ENCODE measurements around the gene LMNTD2.
"Not testable (repeated sequence)": the region's sequence is repeated elsewhere in the genome, so short reads cannot be mapped to it uniquely, and the experiment has no call there.

LMNTD2 gene

DNA sequence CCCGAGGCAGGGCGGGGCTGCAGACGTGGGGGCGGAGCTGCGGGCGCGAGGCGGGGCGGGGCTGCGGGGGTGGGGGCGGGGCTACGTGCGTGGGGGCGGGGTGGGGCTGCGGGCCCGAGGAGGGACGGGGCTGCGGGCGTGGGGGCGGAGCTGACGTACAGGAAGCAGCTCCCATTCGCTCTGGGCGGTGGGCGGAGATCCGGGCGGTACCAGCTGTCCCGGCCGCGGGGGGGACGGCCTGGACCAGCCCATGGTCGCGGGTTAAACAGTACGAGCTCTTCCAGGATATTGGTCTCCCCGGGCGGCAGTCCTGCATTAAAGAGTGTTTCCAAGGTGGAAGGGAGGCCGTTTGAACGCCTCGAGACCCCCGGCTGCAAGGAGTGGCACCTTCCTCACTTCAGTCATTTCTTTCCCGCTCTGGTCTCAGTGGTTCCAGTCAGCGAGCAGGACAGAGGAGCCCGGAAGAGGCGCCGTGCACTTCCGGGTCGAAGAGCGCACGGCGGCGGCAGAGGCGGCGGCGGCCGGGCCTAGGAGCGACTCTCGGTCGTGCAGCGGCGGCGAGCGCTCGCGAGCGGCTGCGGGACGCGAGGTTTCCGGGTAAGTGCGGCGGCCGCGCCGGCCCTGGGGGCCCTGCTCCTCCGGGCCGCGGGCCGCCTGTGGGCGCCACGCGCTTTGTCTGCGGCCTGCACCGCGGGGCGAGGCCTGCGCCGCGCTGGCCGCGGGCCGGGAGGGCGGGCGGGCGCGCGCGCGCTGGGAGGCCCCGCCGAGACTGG is 15.6 kb upstream of the LMNTD2 start, which contains the start of gene PHRF1:
Gene PHRF1 (plus strand): TSS at position 475 of the 773 bp plus-strand sequence. CDS start 5,043 bp downstream, outside the sequence.
- peak within 1 kb of the TSS; percentile 92 for H3K27ac ChIP-seq (ENCODE audit: insufficient read depth, low read depth, low read length, poor library complexity, severe bottlenecking)

DNA sequence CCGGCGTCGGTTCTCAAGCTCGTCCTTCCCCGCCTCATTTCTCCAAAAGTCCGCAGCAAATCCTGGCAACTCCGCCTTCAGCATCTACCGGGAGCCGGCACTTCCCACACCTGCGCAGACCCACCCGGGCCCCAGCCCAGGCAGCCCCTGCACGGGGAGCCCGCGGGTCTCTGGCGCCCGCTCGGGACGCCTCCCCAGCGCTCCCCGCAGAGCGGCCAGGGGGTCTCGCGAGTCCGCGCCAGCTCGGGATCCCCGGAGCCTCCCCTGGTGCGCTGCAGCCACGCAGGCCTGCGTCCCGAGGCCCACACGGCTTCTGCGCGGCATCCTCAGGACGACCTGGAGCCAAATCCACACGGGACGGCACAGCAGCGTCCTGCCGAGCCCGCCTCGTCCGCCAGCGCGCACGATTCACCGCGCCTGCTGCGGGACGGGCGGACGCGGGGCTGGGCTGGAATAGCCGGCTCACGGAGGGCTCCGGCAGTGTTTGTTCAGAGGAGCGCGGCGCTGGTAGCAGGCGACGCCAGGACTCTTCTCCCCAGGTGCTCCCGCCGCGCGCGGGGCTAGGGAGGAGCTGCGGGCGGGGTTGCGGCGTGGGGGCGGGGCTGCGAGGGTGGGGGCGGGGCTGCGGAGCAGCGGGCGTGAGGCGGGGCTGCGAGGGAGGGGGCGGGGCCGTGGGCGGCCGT is 14.9 kb upstream of the LMNTD2 start:
- peak overlapping the region; percentile 52 for H3K4me3 ChIP-seq (ENCODE audit: insufficient read depth, low read depth, low read length)
- no peak overlapping the region for H3K27ac ChIP-seq (ENCODE audit: insufficient read depth, low read depth, low read length, poor library complexity, severe bottlenecking)
- peaks cover 20% of the 10 kb centered on the region for H3K4me1 ChIP-seq (ENCODE audit: control insufficient read depth, insufficient read depth, low read length)
- 1% methylated on average over 66 to 81 of the region's 81 CpGs for WGBS, 2 experiments
- peaks cover 16% of the 10 kb centered on the region for H3K27me3 ChIP-seq (ENCODE audit: control insufficient read depth, insufficient read depth, low read length, poor library complexity, severe bottlenecking)
- no peaks in the 10 kb centered on the region for H3K36me3 ChIP-seq (ENCODE audit: control insufficient read depth, insufficient read depth, low read length)
- H3K9me3 ChIP-seq (ENCODE audit: control insufficient read depth, low read length): no peaks in the 10 kb centered on the region

More for the DNA sequence above, 15.6 kb upstream of the LMNTD2 start, which contains the start of gene PHRF1:
- H3K9me3 ChIP-seq (ENCODE audit: control insufficient read depth, low read length): no peaks in the 10 kb centered on the region
- peaks cover 16% of the 10 kb centered on the region for H3K27me3 ChIP-seq (ENCODE audit: control insufficient read depth, insufficient read depth, low read length, poor library complexity, severe bottlenecking)
- H3K36me3 ChIP-seq (ENCODE audit: control insufficient read depth, insufficient read depth, low read length): no peaks in the 10 kb centered on the region
- WGBS, 2 experiments: 0% methylated on average over 99 of the region's 99 CpGs
- peaks cover 20% of the 10 kb centered on the region for H3K4me1 ChIP-seq (ENCODE audit: control insufficient read depth, insufficient read depth, low read length)
- H3K4me3 ChIP-seq (ENCODE audit: insufficient read depth, low read depth, low read length): peak within 1 kb of the TSS; percentile 66

- Histone ChIP-seq H3K4me3 (ENCODE audit: insufficient read depth, low read depth, low read length) (peak overlapping the region; percentile 52), H3K27ac (ENCODE audit: insufficient read depth, low read depth, low read length, poor library complexity, severe bottlenecking) (no peak overlapping the region), H3K4me1 (ENCODE audit: control insufficient read depth, insufficient read depth, low read length) (peaks cover 21% of the 10 kb centered on the region), H3K9me3 (ENCODE audit: control insufficient read depth, low read length) (no peaks in the 10 kb centered on the region), H3K27me3 (ENCODE audit: control insufficient read depth, insufficient read depth, low read length, poor library complexity, severe bottlenecking) (peaks cover 16% of the 10 kb centered on the region), H3K36me3 (ENCODE audit: control insufficient read depth, insufficient read depth, low read length) (no peaks in the 10 kb centered on the region)
- 24 to 27% methylated on average over 25 of the region's 25 CpGs for WGBS, 2 experiments
Observed at GRCh38 chr11:574632-575312, 14.2 kb upstream of the LMNTD2 start.

- H3K9me3 ChIP-seq (ENCODE audit: control insufficient read depth, low read length); H3K27ac ChIP-seq (ENCODE audit: insufficient read depth, low read depth, low read length, poor library complexity, severe bottlenecking); H3K36me3 ChIP-seq (ENCODE audit: control insufficient read depth, insufficient read depth, low read length): not testable (repeated sequence)
- 67 to 71% methylated on average over 13 of the region's 14 CpGs for WGBS, 2 experiments
- Histone ChIP-seq H3K4me1 (ENCODE audit: control insufficient read depth, insufficient read depth, low read length) (peaks cover 28% of the 10 kb centered on the region), H3K27me3 (ENCODE audit: control insufficient read depth, insufficient read depth, low read length, poor library complexity, severe bottlenecking) (peaks cover 21% of the 10 kb centered on the region), H3K4me3 (ENCODE audit: insufficient read depth, low read depth, low read length) (peak overlapping the region; percentile 52)
Observed at GRCh38 chr11:574031-574570, 13.6 kb upstream of the LMNTD2 start.

DNA sequence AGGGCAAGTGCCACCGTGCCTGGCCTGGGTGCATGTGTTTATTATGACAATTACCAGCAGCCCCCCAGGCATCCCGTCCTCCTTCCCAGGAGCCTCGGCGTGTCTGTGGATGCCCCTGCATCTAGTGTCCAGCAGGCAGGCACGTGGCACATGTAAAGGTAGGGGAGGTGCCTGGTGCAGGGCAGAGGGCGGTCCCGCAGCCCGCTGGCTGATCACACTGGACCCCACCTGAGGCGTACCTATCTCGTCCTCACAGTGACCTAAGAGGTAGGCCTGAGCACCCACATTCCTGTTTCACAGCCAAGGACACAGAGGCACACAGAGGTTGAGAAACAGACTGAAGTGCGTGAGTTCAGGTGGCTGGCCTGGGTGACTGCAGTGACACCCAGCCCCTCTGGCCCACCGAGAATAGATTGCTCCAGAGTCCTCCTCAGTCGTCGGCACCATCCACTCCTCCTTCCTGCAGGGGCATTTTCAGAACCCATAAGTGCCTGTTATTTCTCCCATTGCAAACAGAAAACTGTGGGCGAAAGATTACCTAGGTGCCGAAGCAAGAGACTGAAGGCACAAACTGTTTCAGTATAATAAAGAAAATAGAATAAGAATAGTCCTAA is 12.7 kb upstream of the LMNTD2 start:
- WGBS, 2 experiments: 94 to 95% methylated on average over 15 to 16 of the region's 16 CpGs
- Histone ChIP-seq H3K36me3 (ENCODE audit: control insufficient read depth, insufficient read depth, low read length) (no peaks in the 10 kb centered on the region), H3K27me3 (ENCODE audit: control insufficient read depth, insufficient read depth, low read length, poor library complexity, severe bottlenecking) (peaks cover 24% of the 10 kb centered on the region), H3K27ac (ENCODE audit: insufficient read depth, low read depth, low read length, poor library complexity, severe bottlenecking) (no peak overlapping the region), H3K4me3 (ENCODE audit: insufficient read depth, low read depth, low read length) (no peak overlapping the region), H3K9me3 (ENCODE audit: control insufficient read depth, low read length) (no peaks in the 10 kb centered on the region), H3K4me1 (ENCODE audit: control insufficient read depth, insufficient read depth, low read length) (peaks cover 30% of the 10 kb centered on the region)

DNA sequence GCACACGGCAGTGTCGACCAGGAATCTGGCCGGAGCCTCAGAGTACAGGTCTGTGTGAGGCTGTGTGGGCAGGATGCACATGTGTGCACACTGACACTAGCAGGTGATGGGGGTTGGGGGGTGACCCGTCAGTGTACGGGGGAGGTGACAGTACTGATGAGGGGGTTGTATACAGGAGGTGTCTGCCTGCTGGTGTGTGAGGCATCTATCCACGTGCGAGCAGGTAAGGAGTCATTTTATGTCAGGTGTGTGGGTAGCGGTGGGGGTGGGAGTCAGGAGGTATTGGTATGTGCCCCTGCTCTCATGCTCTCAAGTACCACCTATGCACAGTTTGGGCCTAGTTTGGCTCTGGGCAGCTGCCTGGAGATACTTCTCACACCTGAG is 11.3 kb upstream of the LMNTD2 start:
- peaks cover 28% of the 10 kb centered on the region for H3K27me3 ChIP-seq (ENCODE audit: control insufficient read depth, insufficient read depth, low read length, poor library complexity, severe bottlenecking)
- no peaks in the 10 kb centered on the region for H3K9me3 ChIP-seq (ENCODE audit: control insufficient read depth, low read length)
- no peaks in the 10 kb centered on the region for H3K36me3 ChIP-seq (ENCODE audit: control insufficient read depth, insufficient read depth, low read length)
- peaks cover 29% of the 10 kb centered on the region for H3K4me1 ChIP-seq (ENCODE audit: control insufficient read depth, insufficient read depth, low read length)
- H3K4me3 ChIP-seq (ENCODE audit: insufficient read depth, low read depth, low read length): no peak overlapping the region
- H3K27ac ChIP-seq (ENCODE audit: insufficient read depth, low read depth, low read length, poor library complexity, severe bottlenecking): no peak overlapping the region
- WGBS, 2 experiments: 72 to 78% methylated on average over 8 of the region's 8 CpGs

DNA sequence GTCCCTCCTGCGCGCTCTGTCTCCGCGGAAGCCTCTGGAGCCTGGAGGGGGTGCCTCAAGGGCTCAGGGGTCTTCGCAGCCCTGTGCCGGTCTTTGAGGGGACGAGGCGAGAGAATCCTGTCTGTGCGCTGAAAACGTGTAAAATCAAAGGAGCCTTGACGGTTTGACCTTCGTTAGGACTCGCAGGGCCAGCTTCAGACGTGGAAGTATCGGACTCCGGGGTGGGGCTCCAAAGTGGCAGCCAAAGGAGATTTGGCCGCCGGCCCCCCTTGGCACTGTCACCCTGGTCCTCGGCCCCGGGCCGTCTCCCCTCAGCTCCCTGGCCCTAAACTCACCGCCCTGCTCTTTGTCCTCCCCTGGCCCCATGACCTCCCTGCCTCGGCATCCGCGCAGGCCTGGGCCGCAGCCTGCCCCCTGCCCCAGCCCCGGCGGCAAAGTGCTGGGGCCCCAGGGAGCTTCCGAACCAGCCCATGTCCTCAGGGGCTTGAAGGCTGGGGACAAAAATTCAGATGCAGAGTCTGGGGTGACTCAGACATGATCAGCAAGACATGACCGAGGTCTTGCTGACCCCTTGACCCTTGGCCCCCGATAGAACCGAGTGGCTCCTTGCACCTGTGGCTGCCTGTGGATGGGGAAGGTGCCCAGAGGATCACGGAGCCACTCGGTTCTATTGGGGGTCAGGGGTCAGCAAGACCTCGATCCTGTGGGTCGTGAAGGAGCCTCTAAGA is 8.8 kb upstream of the LMNTD2 start:
- WGBS, 2 experiments: 61 to 64% methylated on average over 36 of the region's 36 CpGs
- H3K36me3 ChIP-seq (ENCODE audit: control insufficient read depth, insufficient read depth, low read length): no peaks in the 10 kb centered on the region
- peaks cover 33% of the 10 kb centered on the region for H3K4me1 ChIP-seq (ENCODE audit: control insufficient read depth, insufficient read depth, low read length)
- peak overlapping the region; percentile 50 for H3K4me3 ChIP-seq (ENCODE audit: insufficient read depth, low read depth, low read length)
- H3K27me3 ChIP-seq (ENCODE audit: control insufficient read depth, insufficient read depth, low read length, poor library complexity, severe bottlenecking): peaks cover 15% of the 10 kb centered on the region
- no peak overlapping the region for H3K27ac ChIP-seq (ENCODE audit: insufficient read depth, low read depth, low read length, poor library complexity, severe bottlenecking)
- no peaks in the 10 kb centered on the region for H3K9me3 ChIP-seq (ENCODE audit: control insufficient read depth, low read length)

GRCh38 chr11:568306-569157 is 8.0 kb upstream of the LMNTD2 start:
- Histone ChIP-seq H3K27me3 (ENCODE audit: control insufficient read depth, insufficient read depth, low read length, poor library complexity, severe bottlenecking) (peaks cover 11% of the 10 kb centered on the region), H3K27ac (ENCODE audit: insufficient read depth, low read depth, low read length, poor library complexity, severe bottlenecking) (no peak overlapping the region), H3K4me3 (ENCODE audit: insufficient read depth, low read depth, low read length) (peak overlapping the region; percentile 50), H3K36me3 (ENCODE audit: control insufficient read depth, insufficient read depth, low read length) (no peaks in the 10 kb centered on the region), H3K9me3 (ENCODE audit: control insufficient read depth, low read length) (no peaks in the 10 kb centered on the region), H3K4me1 (ENCODE audit: control insufficient read depth, insufficient read depth, low read length) (peaks cover 31% of the 10 kb centered on the region)
- 2% methylated on average over 123 of the region's 123 CpGs for WGBS, 2 experiments
